IMR-90 (cell line): ENCODE results near the gene HOXB2. TPM values are rescaled to one million over a fixed set of nuclear protein-coding genes. Genes with fewer than 3 reads are reported as not detected.

Source experiments
- ATAC-seq: fragments of 200-7000 bp; cut with Tn5 transposase; 2 replicates; pipeline ENCODE4 v1.9.1; 2020; ENCODE audit warnings: low read depth, mild to moderate bottlenecking, moderate library complexity
- BruUV-seq: library from RNA; stranded (reverse); fragments of 400-500 nt; replicated peaks from 2 replicates; lab custom pipeline; 2021; lab: Mats Ljungman, UMichigan
- CTCF ChIA-PET: fragments of 300-600 bp; formaldehyde crosslinking; extraction: SDS; loops from one replicate; lab custom pipeline; 2021; ENCODE audit warnings: antibody characterized with exemption; lab: Yijun Ruan, JAX
- POLR2A ChIA-PET: fragments of 300-600 bp; sonication (Branson Sonifier 250); formaldehyde crosslinking; loops from one replicate; lab custom pipeline; 2022; ENCODE audit warnings: antibody characterized with exemption; ENCODE audit not compliant: unreplicated experiment; lab: Charles Lee
- DNase-seq: peaks from one replicate; pipeline ENCODE4 v3.0.0; 2013
- H2AFZ ChIP-seq: replicated peaks from 2 replicates; pipeline ENCODE3; 2013; ENCODE audit warnings: low read length, mild to moderate bottlenecking; ENCODE audit not compliant: poor library complexity
- H2AK5ac ChIP-seq: 2 replicates; pipeline ENCODE4 v1.6.1; 2013; ENCODE audit warnings: low read depth, low read length, inconsistent platforms
- H2AK9ac ChIP-seq: replicated peaks from 2 replicates; pipeline ENCODE3; 2013; ENCODE audit warnings: mild to moderate bottlenecking, low read depth, low read length, moderate library complexity; ENCODE audit not compliant: poor library complexity
- H2BK120ac ChIP-seq: 2 replicates; pipeline ENCODE4 v1.6.1; 2013; ENCODE audit warnings: low read depth, low read length, inconsistent platforms
- H2BK15ac ChIP-seq: 3 replicates; pipeline ENCODE4 v1.6.1; 2013; ENCODE audit warnings: low read depth, low read length, inconsistent platforms
- H2BK20ac ChIP-seq: 2 replicates; pipeline ENCODE4 v1.6.1; 2013; ENCODE audit warnings: low read depth, mild to moderate bottlenecking, inconsistent platforms, low read length, moderate library complexity
- H2BK5ac ChIP-seq: 2 replicates; pipeline ENCODE4 v1.6.1; 2013; ENCODE audit warnings: mild to moderate bottlenecking, low read depth, low read length, inconsistent platforms; ENCODE audit not compliant: poor library complexity, severe bottlenecking
- H3K14ac ChIP-seq: replicated peaks from 2 replicates; pipeline ENCODE4 v1.6.1; 2013; ENCODE audit warnings: low read depth, low read length, inconsistent platforms
- H3K18ac ChIP-seq: 2 replicates; pipeline ENCODE4 v1.6.1; 2013; ENCODE audit warnings: low read depth, low read length, control low read depth
- H3K23ac ChIP-seq: 2 replicates; pipeline ENCODE4 v1.6.1; 2013; ENCODE audit warnings: low read depth, low read length, inconsistent platforms
- H3K27ac ChIP-seq: 2 replicates; pipeline ENCODE4 v1.5.1; 2013; ENCODE audit warnings: mild to moderate bottlenecking, control low read depth, low read length; ENCODE audit not compliant: insufficient read depth
- H3K27me3 ChIP-seq: 2 replicates; pipeline ENCODE4 v1.6.1; 2013; ENCODE audit warnings: low read length; ENCODE audit not compliant: control insufficient read depth, insufficient read depth
- H3K36me3 ChIP-seq: 2 replicates; pipeline ENCODE4 v1.6.1; 2013; ENCODE audit warnings: low read length, mixed read lengths; ENCODE audit not compliant: control insufficient read depth, insufficient read depth
- H3K4ac ChIP-seq: 2 replicates; pipeline ENCODE4 v1.6.1; 2013; ENCODE audit warnings: low read depth, low read length, inconsistent platforms
- H3K4me1 ChIP-seq: 2 replicates; pipeline ENCODE4 v1.6.1; 2013; ENCODE audit warnings: low read length, mixed read lengths; ENCODE audit not compliant: control insufficient read depth, insufficient read depth
- H3K4me2 ChIP-seq: 2 replicates; pipeline ENCODE4 v1.6.1; 2013; ENCODE audit warnings: low read depth, mild to moderate bottlenecking, control low read depth, low read length, moderate library complexity
- H3K4me3 ChIP-seq: 2 replicates; pipeline ENCODE4 v1.5.1; 2013; ENCODE audit warnings: low read depth, mild to moderate bottlenecking, control low read depth, low read length, moderate library complexity; ENCODE audit not compliant: insufficient read depth
- H3K56ac ChIP-seq: 2 replicates; pipeline ENCODE4 v1.6.1; 2013; ENCODE audit warnings: low read length, inconsistent platforms; ENCODE audit not compliant: insufficient read depth; ENCODE audit errors: extremely low read depth
- H3K79me1 ChIP-seq, 2 experiments: 2 replicates each; pipeline ENCODE4 v1.6.1; 2013; ENCODE audit warnings: low read length in 2 of 2, inconsistent platforms in 1 of 2, low read depth in 1 of 2
- H3K9ac ChIP-seq: 2 replicates; pipeline ENCODE4 v1.6.1; 2013; ENCODE audit warnings: low read depth, low read length, control low read depth
- H3K9me1 ChIP-seq: 2 replicates; pipeline ENCODE4 v1.6.1; 2013; ENCODE audit warnings: low read length, inconsistent platforms; ENCODE audit not compliant: insufficient read depth
- H3K9me3 ChIP-seq: 2 replicates; pipeline ENCODE4 v1.6.1; 2013; ENCODE audit warnings: low read length; ENCODE audit not compliant: control insufficient read depth, insufficient read depth
- H4K20me1 ChIP-seq: 2 replicates; pipeline ENCODE4 v1.6.1; 2013; ENCODE audit warnings: low read length, inconsistent platforms; ENCODE audit not compliant: insufficient read depth
- H4K5ac ChIP-seq: 2 replicates; pipeline ENCODE4 v1.6.1; 2013; ENCODE audit warnings: mild to moderate bottlenecking, low read depth, low read length, control low read depth
- H4K8ac ChIP-seq, 2 experiments: 2 replicates each; pipeline ENCODE4 v1.6.1; 2013; ENCODE audit warnings: low read depth in 2 of 2, low read length in 2 of 2, control low read depth in 1 of 2, inconsistent platforms in 1 of 2
- H4K91ac ChIP-seq: 2 replicates; pipeline ENCODE4 v1.6.1; 2013; ENCODE audit warnings: low read depth, low read length, inconsistent platforms; ENCODE audit not compliant: insufficient read depth
- BHLHE40 ChIP-seq: fragments of 150-350 bp; IDR thresholded peaks from 2 replicates; pipeline ENCODE4 v1.6.1; 2016; ENCODE audit warnings: mild to moderate bottlenecking, low read depth, low read length
- CHD1 ChIP-seq: IDR thresholded peaks from 2 replicates; pipeline ENCODE4 v1.6.1; 2012; ENCODE audit warnings: low read depth, low read length, improper control_type of control experiment
- MAFK ChIP-seq: IDR thresholded peaks from 2 replicates; pipeline ENCODE4 v1.6.1; 2012; ENCODE audit warnings: low read depth, low read length, improper control_type of control experiment
- MAZ ChIP-seq: IDR thresholded peaks from 2 replicates; pipeline ENCODE4 v1.6.1; 2012; ENCODE audit warnings: low read depth, mild to moderate bottlenecking, low read length, improper control_type of control experiment, moderate library complexity, borderline replicate concordance
- MXI1 ChIP-seq: IDR thresholded peaks from 2 replicates; pipeline ENCODE4 v1.6.1; 2012; ENCODE audit warnings: low read depth, mild to moderate bottlenecking, low read length, moderate library complexity, borderline replicate concordance
- POLR2A ChIP-seq: IDR thresholded peaks from 2 replicates; pipeline ENCODE4 v1.6.1; 2012; ENCODE audit warnings: mild to moderate bottlenecking, low read depth, low read length
- RAD21 ChIP-seq: IDR thresholded peaks from 2 replicates; pipeline ENCODE4 v1.6.1; 2012; ENCODE audit warnings: low read length, improper control_type of control experiment
- WGBS, 2 experiments: methylation state at CpG; one replicate each; pipeline versions ENCODE4 v1.1.5 to v1.1.7; 2013; ENCODE audit warnings: missing lambda C conversion rate in 2 of 2; ENCODE audit not compliant: insufficient read length in 1 of 2; ENCODE audit errors: extremely low coverage in 2 of 2; 5-methylcytosine and 5-hydroxymethylcytosine counted together
- dilution Hi-C: fragments of 300-500 bp; cut with HindIII; formaldehyde crosslinking; loops from one replicate; pipeline ENCODE4 v1.14.3; 2018; ENCODE audit warnings: low sequenced_read_pairs; ENCODE audit not compliant: unreplicated experiment
- in situ Hi-C: fragments of 300-500 bp; cut with MboI; formaldehyde crosslinking; loops from 3 replicates; pipeline ENCODE4 v1.14.3; 2019; ENCODE audit warnings: low sequenced_read_pairs, inconsistent platforms, mixed read lengths
- intact Hi-C: fragments of 100-400 bp; cut with micrococcal nuclease; formaldehyde crosslinking; loops from 2 replicates; pipeline ENCODE4 v1.10.0; 2022
- polyA plus RNA-seq, 3 experiments: library from polyadenylated mRNA; depleted of rRNA; stranded (reverse); fragments of >200 nt; gene quantifications; 2 replicates each; pipeline ENCODE4 v1.2.3, GENCODE V29; 2012; ENCODE audit warnings: low replicate concordance in 1 of 3
- total RNA-seq: library from RNA; depleted of rRNA; stranded (reverse); fragments of >200 nt; gene quantifications from 2 replicates; pipeline ENCODE4 v1.2.3, GENCODE V29; 2012
- TF ChIP-seq, protein P1 (sequence below): fragments of 150-350 bp; IDR thresholded peaks from 2 replicates; pipeline ENCODE4 v1.6.1; 2017; ENCODE audit warnings: mild to moderate bottlenecking, antibody characterized with exemption, low read length, low read depth

Gene HOXB2
- total and polyA plus RNA-seq, 2 of the 4 experiments (the other 2 are of a cell fraction) = 2.7 to 29.9 TPM

DNA sequence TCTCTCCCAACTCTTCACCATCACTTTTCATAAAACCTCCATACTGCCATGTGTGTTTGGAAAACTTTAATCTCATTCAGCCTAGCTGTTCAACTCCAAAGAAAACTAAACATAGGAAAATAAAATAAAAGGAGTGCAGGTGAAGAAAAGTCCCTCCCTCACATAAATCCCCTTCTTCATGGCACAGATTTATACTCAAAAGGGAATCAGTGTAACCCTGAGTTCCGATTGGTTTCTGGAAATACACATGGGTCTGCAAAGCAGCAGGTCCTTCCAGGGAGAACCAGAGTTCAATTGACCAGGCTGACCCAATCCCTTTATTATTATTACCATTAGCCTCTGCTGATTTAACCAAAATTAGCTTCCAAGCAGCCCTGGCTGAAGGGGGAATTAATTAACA, 8.9 kb upstream of the HOXB2 start:
- H3K36me3 ChIP-seq = peaks cover 35% of the 10 kb centered on the region
- peak overlapping the region; percentile 37; the same call in 1 of the 2 replicates for H2BK20ac ChIP-seq
- H2BK5ac ChIP-seq = peak overlapping the region; percentile 96
- H3K9me1 ChIP-seq = no peaks in the 10 kb centered on the region
- TF ChIP-seq POLR2A (no peak), CHD1 (no peak), RAD21 (no peak), MXI1 (no peak), MAZ (no peak), BHLHE40 (no peak), MAFK (no peak)
- TF ChIP-seq, protein P1, sequence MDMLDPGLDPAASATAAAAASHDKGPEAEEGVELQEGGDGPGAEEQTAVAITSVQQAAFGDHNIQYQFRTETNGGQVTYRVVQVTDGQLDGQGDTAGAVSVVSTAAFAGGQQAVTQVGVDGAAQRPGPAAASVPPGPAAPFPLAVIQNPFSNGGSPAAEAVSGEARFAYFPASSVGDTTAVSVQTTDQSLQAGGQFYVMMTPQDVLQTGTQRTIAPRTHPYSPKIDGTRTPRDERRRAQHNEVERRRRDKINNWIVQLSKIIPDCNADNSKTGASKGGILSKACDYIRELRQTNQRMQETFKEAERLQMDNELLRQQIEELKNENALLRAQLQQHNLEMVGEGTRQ = no peak
- ATAC-seq (no peak), DNase-seq (peak; percentile 34)
- H2BK120ac ChIP-seq = peak overlapping the region; percentile 83
- H3K23ac ChIP-seq = peak overlapping the region; percentile 95
- H3K79me1 ChIP-seq = no peaks in the 10 kb centered on the region; a peak in 1 of 4 replicates
- H3K27ac ChIP-seq = peak overlapping the region; percentile 93; the same call in 1 of the 2 replicates
- 0 out of 2 replicates have a peak overlapping the region, but pooled peaks have one; percentile 3 for H2AK5ac ChIP-seq
- dilution Hi-C loops (no loop called here), in situ Hi-C loops (no loop called here), intact Hi-C loops (loop anchor here (2.0 kb wide), 1 partner anchor 21 kb away; no protein-coding TSS in a partner anchor)
- 0% methylated on average over 1 of the region's 1 CpG; no CpG with 5 or more reads in 1 of the 2 experiments for WGBS, 2 experiments
- peak overlapping the region; percentile 55; the same call in 1 of the 2 replicates for H3K18ac ChIP-seq
- peak overlapping the region; percentile 38 for H2AK9ac ChIP-seq
- peak overlapping the region; percentile 23 for H3K14ac ChIP-seq
- peaks cover 49% of the 10 kb centered on the region for H3K4me1 ChIP-seq
- ChIA-PET CTCF (interaction anchor here (0.7 kb wide), 1 partner anchor 34 kb away, joined by 8 read pairs; no protein-coding TSS in a partner anchor), POLR2A (no interaction called here)
- peak overlapping the region; percentile 63 for H3K56ac ChIP-seq
- BruUV-seq = no TSS peak
- peak overlapping the region; percentile 92 for H3K4me2 ChIP-seq
- no peaks in the 10 kb centered on the region for H3K9me3 ChIP-seq
- H3K27me3 ChIP-seq = no peaks in the 10 kb centered on the region
- H3K9ac ChIP-seq = peak overlapping the region; percentile 91
- H4K91ac ChIP-seq = peak overlapping the region; percentile 79
- 0 out of 2 replicates have a peak, but pooled peaks cover 4% of the 10 kb centered on the region for H4K20me1 ChIP-seq
- H4K5ac ChIP-seq = peak overlapping the region; percentile 53; the same call in 1 of the 2 replicates
- H3K4ac ChIP-seq = peak overlapping the region; percentile 81
- H2BK15ac ChIP-seq = peak overlapping the region; percentile 44; the same call in 1 of the 3 replicates
- no peak overlapping the region for H2AFZ ChIP-seq
- H4K8ac ChIP-seq = peak overlapping the region; percentile 30 to 87; a peak in 3 of 4 replicates
- H3K4me3 ChIP-seq = peak overlapping the region; percentile 18; the same call in 1 of the 2 replicates
